Natural killer cell treated with Interleukin-12 subunit alpha and Interleukin-12 subunit beta and Interleukin-15 and Interleukin-18, amount 100 ng/mL, for 72 hours (primary cell): ENCODE data around the gene PI4KA. TPM values are rescaled to one million over a fixed set of nuclear protein-coding genes. Genes with fewer than 3 reads are reported as not detected.
A peak's percentile ranks its signal among the peaks of the same experiment; 100 is the strongest.
"Not testable (repeated sequence)": the region's sequence is repeated elsewhere in the genome, so short reads cannot be mapped to it uniquely, and the experiment has no call there.

Experiments
- ATAC-seq, 2 donors: fragments of 150-1000 bp; cut with Tn5 transposase in 1 of 2; sonication (Bioruptor Pico), chemical (Tn5 transposase) in 1 of 2; 2 replicates each; pipeline ENCODE4 v1.10.0; 2021
- DNase-seq: peaks from one replicate; pipeline ENCODE4 v3.0.0; 2022; ENCODE audit warnings: low spot score
- H3K27ac Mint-ChIP-seq, 2 donors: 1 replicate in 1 of 2; 2 replicates in 1 of 2; pipeline ENCODE4 v1.8.0; 2022; ENCODE audit warnings: mixed read lengths in 2 of 2, mild to moderate bottlenecking in 1 of 2, moderate library complexity in 1 of 2
- H3K27me3 Mint-ChIP-seq, 2 donors: 1 replicate in 1 of 2; 2 replicates in 1 of 2; pipeline ENCODE4 v1.8.0; 2022; ENCODE audit warnings: mixed read lengths in 2 of 2
- H3K36me3 Mint-ChIP-seq: one replicate; pipeline ENCODE4 v1.8.0; 2022; ENCODE audit warnings: mixed read lengths
- H3K4me1 Mint-ChIP-seq, 2 donors: 1 replicate in 1 of 2; 2 replicates in 1 of 2; pipeline ENCODE4 v1.8.0; 2022; ENCODE audit warnings: low read depth in 2 of 2, mixed read lengths in 2 of 2, mild to moderate bottlenecking in 1 of 2
- H3K4me3 Mint-ChIP-seq: one replicate; pipeline ENCODE4 v1.8.0; 2022; ENCODE audit warnings: mixed read lengths
- H3K9me3 Mint-ChIP-seq: 2 replicates; pipeline ENCODE4 v1.8.0; 2022; ENCODE audit warnings: mixed read lengths
- total RNA-seq, 2 donors: library from RNA; stranded (reverse); gene quantifications; one replicate each; pipeline ENCODE4 v1.2.3, GENCODE V29; 2022

The PI4KA gene
- total RNA-seq, 2 donors from 2014 or later, result 88.5 to 146 TPM

DNA sequence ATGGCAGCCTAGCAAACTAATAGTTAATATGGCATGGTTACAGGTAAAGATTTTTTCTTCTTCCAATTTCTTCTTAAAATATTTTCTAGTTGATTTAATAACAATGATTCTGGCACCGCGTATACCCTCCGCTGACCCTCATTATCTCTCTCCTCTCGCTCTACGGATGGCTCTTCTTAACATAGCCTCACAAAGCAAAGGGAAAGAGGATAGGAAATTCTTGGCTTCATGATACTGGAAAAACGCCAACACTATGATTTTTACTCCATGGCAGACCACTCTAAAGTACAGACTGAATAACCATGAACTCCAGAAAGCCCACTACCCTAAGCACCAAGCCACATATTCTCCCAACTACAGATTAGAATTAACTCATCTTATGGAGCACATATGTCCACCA lies 6.1 kb downstream of the PI4KA start:
- peaks cover 31 to 46% of the 10 kb centered on the region in 2 donors for H3K4me1 Mint-ChIP-seq
- ATAC-seq (no peak), DNase-seq (no peak)
- H3K9me3 Mint-ChIP-seq, result no peaks in the 10 kb centered on the region
- H3K27ac Mint-ChIP-seq, result no peak overlapping the region
- H3K27me3 Mint-ChIP-seq, result no peaks in the 10 kb centered on the region
- H3K36me3 Mint-ChIP-seq, result no peaks in the 10 kb centered on the region
- no peak overlapping the region for H3K4me3 Mint-ChIP-seq

DNA sequence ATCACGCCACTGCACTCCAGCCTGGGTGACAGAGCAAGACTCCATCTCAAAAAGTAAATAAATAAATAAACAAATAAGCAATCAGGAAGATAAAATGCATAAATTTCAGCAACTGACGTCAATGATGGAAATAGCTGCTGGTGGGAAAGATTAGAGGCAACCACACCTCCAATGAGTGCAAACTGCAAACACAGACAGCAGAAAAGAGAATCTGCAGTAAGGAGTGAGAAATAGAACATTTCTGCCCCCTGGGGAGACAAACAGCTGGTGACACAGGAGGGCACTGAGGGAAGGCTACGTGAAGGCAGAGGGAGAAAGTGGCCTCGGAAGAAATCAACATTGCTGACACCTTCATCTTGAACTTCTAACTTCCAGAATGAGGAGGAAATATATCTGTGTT lies 6.5 kb downstream of the PI4KA start:
- Mint-ChIP-seq H3K27me3 (no peaks in the 10 kb centered on the region), H3K36me3 (no peaks in the 10 kb centered on the region), H3K9me3 (no peaks in the 10 kb centered on the region), H3K27ac (no peak overlapping the region), H3K4me1 (peaks cover 27 to 42% of the 10 kb centered on the region in 2 donors), H3K4me3 (no peak overlapping the region)
- DNase-seq, result no peak
- ATAC-seq, result no peak

DNA sequence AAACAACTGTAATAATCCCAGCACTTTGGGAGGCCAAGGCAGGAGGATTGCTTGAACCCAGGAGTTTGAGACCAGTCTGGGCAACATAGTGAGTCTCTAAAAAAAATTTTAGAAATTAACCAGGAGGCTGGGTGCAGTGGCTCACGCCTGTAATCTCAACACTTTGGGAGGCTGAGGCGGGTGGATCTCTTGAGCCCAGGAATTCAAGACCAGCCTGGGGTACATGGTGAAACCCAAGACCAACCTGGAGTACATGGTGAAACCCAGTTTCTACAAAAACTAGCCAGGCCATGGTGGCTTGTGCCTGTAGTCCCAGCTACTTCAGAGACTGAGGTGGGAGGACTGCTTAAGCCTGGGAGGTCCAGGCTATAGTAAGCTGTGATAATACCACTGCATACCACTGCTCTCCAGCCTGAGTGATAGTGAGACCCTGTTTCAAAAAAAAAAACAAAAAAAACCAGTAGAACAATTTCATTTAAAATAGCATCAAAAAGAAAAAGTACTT lies 11.2 kb downstream of the PI4KA start:
- DNase-seq (no peak), ATAC-seq (no peak)
- no peaks in the 10 kb centered on the region for H3K27me3 Mint-ChIP-seq
- no peak overlapping the region for H3K4me3 Mint-ChIP-seq
- no peaks in the 10 kb centered on the region for H3K36me3 Mint-ChIP-seq
- no peak overlapping the region for H3K27ac Mint-ChIP-seq
- H3K9me3 Mint-ChIP-seq, result no peaks in the 10 kb centered on the region
- peaks cover 13 to 24% of the 10 kb centered on the region in 2 donors for H3K4me1 Mint-ChIP-seq

DNA sequence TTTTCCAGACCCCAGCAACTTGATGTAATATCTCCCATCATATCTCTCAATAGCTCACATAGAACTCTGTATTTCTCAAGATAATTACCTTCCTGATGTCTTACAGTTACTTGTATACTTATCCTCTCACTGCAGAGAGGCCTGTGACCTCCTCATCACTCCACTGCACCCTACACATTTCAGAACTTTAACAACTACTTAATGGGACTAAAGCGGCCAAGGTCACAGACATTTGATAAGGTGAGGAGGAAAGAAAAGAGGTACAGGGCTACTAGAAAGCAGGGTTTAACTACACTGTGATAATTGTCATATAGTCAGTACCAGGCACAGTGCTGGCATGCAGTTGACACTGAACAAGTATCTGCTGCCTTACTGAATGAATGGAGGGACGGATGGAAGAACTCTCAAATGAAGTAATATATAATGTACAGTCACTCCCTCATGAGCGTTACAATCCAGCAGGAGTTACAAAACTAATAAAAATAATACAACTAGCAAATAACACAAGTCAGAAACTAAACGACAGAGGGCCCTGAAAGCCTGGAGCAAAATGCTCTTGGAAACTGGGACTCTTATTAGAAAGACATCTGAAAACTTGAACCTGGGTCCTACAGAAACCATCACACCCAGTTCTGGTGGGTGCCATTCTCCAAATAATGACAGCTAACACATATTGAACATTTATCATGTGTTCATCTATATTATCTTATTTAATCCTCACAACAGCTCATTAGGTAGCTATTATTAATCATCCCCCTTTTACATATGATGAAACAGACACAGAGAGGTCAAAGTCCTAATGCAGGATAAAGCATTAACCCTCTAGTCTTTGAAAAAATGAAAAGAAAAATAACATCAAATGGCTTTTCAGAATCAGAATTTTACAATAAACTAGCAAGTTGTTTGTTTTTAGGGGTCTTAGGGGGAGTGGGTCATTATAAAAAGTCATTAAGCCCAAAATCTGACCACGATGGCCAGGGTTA lies 14.3 kb downstream of the PI4KA start:
- no peak overlapping the region for H3K4me3 Mint-ChIP-seq
- H3K27me3 Mint-ChIP-seq, result no peaks in the 10 kb centered on the region
- ATAC-seq, result no peak
- no peak overlapping the region for H3K27ac Mint-ChIP-seq
- no peak for DNase-seq
- no peaks in the 10 kb centered on the region for H3K9me3 Mint-ChIP-seq
- H3K4me1 Mint-ChIP-seq, result peaks cover 31 to 37% of the 10 kb centered on the region in 2 donors
- H3K36me3 Mint-ChIP-seq, result no peaks in the 10 kb centered on the region

DNA sequence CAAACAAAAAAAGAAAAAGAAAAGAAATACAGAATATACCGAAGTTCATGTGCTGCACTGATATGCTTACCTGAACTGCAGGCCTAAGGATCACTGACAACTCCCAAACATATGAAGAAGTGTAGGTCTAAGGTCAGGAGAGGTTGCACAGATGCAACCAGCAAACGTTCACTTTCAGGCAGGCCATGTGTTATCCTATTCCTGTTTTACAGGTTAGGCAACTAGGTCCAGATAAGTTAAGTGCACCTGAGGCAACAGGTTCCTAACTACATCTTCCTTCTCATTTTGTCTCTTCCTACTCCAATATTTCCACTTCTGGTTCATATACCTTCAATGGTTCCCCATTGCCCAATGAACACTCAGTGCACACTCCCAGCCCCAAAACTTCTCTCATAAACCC lies 15.1 kb downstream of the PI4KA start:
- ATAC-seq (no peak), DNase-seq (no peak)
- Mint-ChIP-seq H3K27me3 (no peaks in the 10 kb centered on the region), H3K27ac (no peak overlapping the region), H3K4me3 (no peak overlapping the region), H3K4me1 (peaks cover 35 to 38% of the 10 kb centered on the region in 2 donors), H3K9me3 (no peaks in the 10 kb centered on the region), H3K36me3 (no peaks in the 10 kb centered on the region)

DNA sequence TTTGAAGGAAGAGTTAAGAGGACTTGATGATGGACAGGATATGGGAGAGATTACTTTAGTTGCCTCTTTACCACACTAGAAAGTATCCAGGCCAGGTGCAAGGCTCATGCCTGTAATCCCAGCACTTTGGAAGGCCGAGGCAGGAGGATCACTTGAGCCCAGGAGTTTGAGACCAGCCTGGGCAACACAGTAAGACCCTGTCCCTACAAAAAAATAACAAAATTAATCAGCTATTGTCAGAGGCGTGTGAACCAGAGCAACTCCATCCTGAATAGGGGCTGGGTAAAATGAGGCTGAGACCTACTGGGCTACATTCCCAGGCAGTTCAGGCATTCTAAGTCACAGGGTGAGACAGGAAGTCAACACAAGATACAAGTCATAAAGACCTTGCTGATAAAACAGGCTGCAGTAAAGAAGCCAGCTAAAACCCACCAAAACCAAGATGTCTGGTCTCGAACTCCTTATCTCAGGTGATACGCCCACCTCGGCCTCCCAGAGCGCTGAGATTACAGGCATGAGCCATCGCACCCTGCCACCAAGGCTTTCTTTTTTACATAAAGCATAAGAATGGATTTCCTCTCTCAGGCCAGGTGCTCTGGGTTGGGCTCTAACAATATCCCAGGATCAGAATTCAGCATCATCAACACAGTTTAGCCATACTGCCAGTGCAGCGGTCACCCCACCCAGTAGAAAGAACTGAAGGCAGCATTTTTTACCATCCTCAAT lies 17.8 kb downstream of the PI4KA start:
- no peak overlapping the region for H3K4me3 Mint-ChIP-seq

DNA sequence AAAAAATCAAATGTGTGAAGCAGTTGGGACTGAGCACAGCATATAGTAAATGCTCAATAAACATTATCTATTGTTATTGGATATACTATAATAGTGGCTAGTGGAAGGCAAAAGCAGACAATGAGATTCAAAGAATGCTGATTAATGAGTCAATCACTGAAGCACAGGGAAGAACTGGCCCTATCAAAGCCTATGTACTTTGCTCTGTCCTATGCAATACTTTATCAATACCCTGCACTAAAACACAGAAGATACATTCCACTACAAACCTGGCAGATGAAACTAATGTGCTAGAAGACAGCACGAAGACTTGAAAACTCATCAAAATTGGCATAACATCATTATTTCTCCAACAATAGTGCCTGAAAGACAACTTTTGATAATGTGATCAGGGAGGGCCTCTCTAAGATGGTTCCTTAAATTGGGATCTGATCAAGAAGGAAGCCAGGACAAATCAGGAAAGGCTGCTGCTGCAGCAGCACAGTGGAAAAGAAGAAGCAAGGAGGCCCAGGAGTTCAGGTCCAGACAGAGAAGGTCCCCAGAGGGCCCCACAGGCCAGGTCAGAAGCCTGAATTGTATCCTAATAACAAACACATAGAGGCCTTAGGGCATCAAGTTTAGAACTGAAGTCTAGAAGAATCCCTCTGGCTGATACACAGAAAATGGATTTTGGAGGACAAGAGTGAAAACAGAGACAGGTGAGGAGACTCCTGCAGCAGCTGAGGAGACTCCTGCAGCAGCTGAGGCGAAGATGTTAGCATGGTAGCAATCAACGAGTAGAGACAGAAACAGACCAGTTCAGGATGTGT lies 18.6 kb downstream of the PI4KA start:
- Mint-ChIP-seq H3K36me3 (no peaks in the 10 kb centered on the region), H3K27me3 (no peaks in the 10 kb centered on the region), H3K9me3 (no peaks in the 10 kb centered on the region), H3K27ac (peak overlapping the region; percentile 2 to 37), H3K4me3 (no peak overlapping the region), H3K4me1 (peaks cover 35 to 39% of the 10 kb centered on the region in 2 donors)
- ATAC-seq (no peak), DNase-seq (no peak)

More for the DNA sequence above, 17.8 kb downstream of the PI4KA start:
- Mint-ChIP-seq H3K9me3 (no peaks in the 10 kb centered on the region), H3K4me1 (peaks cover 35 to 38% of the 10 kb centered on the region in 2 donors), H3K27ac (peak overlapping the region; percentile 2 to 60), H3K36me3 (no peaks in the 10 kb centered on the region), H3K27me3 (no peaks in the 10 kb centered on the region)
- DNase-seq (no peak), ATAC-seq (no peak)

DNA sequence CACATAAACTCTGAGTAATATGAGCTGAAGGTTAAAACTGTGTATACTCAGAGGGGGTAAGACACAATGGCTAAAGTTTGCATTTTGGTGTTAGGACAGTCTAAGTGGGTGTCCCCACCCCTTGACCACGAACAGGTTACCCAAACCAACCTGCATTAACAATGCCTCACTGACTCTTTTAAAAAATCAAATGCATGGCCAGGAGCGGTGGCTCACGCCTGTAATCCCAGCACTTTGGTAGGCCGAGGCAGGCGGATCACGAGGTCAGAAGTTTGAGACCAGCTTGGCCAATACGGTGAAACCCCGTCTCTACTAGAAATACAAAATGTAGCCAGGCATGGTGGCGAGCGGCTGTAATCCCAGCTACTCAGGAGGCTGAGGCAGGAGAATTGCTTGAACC lies 19.3 kb downstream of the PI4KA start:
- not testable (repeated sequence) for H3K27ac Mint-ChIP-seq, ATAC-seq, H3K4me3 Mint-ChIP-seq, H3K27me3 Mint-ChIP-seq, DNase-seq, H3K36me3 Mint-ChIP-seq, H3K9me3 Mint-ChIP-seq
- peaks cover 35 to 39% of the 10 kb centered on the region in 2 donors for H3K4me1 Mint-ChIP-seq

DNA sequence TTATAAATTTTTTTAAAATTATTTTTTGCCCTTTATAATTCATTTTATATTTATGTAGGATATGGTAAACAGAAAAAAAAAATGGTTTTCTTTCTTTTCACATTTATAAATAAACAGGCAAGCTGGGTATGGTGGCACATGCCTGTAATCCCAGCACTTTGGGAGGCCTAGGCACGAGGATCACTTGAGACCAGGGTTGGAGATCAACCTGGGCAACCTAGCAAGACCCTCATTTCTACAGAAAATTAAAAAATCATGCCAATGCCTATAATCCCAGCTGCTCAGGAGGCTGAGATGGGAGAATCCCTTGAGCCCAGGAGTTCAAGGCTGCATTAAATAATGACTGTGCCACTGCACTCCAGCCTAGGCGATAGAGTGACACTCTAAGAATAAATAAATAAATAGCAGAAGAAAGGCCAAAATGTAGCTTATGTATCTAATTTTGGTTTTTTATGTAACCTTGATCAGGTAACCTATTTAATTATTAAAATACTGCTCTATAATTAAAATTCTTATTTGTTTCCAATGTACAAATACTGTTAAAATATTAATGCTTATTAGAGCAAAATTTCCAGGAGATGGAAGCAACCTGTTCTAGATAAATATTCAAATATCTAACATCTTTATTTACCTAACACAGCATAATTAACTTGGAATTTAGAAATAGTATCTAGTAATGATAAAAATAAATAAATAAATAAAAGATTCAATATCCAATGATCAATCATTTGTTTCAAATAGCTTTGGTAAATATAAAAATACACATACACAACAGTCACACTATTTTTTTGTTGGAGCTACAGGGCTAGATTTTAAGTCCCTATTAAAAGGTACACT lies 21.4 kb downstream of the PI4KA start:
- no peak for ATAC-seq
- peaks cover 28 to 32% of the 10 kb centered on the region in 2 donors for H3K4me1 Mint-ChIP-seq
- H3K9me3 Mint-ChIP-seq, result no peaks in the 10 kb centered on the region
- no peak overlapping the region for H3K4me3 Mint-ChIP-seq
- DNase-seq, result no peak
- H3K27ac Mint-ChIP-seq, result no peak overlapping the region
- H3K36me3 Mint-ChIP-seq, result peaks cover 7% of the 10 kb centered on the region
- H3K27me3 Mint-ChIP-seq, result no peaks in the 10 kb centered on the region

DNA sequence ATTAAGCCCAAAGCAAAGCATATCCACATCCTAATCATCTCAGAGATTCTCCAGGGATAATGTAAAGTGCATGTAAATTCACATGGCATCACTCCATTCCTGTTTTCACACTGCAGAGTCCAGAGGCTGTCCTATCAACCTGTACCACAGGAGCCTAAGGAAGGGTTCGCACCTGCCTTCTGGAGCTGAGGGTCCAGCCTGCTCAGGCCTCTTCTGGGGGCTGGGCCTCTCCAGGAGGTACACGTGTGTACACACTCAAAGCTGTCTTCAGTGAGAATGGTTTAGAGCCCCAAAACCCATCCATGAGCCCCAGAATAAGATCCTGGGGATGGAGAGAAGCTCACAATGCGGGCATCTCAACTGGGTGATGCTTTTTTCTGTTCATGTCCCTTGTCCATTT lies 23.9 kb downstream of the PI4KA start:
- no peak for DNase-seq
- no peak for ATAC-seq
- H3K9me3 Mint-ChIP-seq, result no peaks in the 10 kb centered on the region
- H3K4me1 Mint-ChIP-seq, result peaks cover 14% of the 10 kb centered on the region in 2 donors
- no peak overlapping the region for H3K4me3 Mint-ChIP-seq
- no peaks in the 10 kb centered on the region for H3K27me3 Mint-ChIP-seq
- no peak overlapping the region for H3K27ac Mint-ChIP-seq
- peaks cover 15% of the 10 kb centered on the region for H3K36me3 Mint-ChIP-seq

DNA sequence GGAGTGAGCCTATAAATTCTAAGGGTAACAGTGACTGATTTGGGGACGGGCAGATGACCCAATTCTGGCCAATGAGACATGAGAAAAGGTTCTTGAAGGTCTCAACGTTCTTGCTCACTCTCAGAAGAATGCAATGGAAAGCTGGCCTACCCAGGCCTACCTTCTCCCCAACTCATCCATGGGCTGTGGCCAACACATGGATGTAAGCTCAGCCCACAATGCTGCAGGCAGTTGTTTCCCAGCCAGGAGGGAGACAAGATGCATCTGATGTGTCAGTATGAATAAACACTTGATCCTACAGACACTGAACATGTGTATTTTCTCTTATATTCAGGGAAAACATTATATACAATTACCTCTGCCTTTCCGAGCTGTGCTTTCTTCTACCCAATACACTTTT lies 24.4 kb downstream of the PI4KA start:
- Mint-ChIP-seq H3K27me3 (no peaks in the 10 kb centered on the region), H3K4me1 (peaks cover 9 to 11% of the 10 kb centered on the region in 2 donors), H3K4me3 (no peak overlapping the region), H3K36me3 (peaks cover 20% of the 10 kb centered on the region), H3K9me3 (no peaks in the 10 kb centered on the region), H3K27ac (no peak overlapping the region)
- ATAC-seq (no peak), DNase-seq (no peak)

DNA sequence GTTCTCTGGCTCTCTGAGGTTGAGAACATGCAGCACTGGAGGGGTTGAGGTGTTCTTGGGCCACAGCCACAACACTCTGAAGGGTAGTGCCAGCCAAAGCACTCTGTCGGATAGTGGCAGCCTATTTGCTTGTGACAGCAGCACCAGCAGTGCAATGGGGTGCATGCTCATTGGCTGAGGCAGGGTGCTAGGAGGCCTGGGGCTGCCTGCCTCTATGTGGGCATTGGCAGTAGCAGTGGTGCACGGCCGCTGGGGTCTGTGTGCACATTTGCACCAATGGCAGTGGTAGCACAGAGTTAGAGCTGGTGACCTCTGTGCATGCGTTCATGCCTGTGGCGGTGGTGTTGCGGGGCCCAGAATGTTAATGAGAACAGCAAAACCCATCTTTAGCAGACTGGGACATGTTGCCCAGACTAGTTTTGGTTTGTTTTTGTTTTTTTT lies 25.4 kb downstream of the PI4KA start:
- H3K27ac Mint-ChIP-seq, result no peak overlapping the region
- no peak overlapping the region for H3K4me3 Mint-ChIP-seq
- peaks cover 1 to 4% of the 10 kb centered on the region in 2 donors for H3K4me1 Mint-ChIP-seq
- no peaks in the 10 kb centered on the region for H3K27me3 Mint-ChIP-seq
- H3K36me3 Mint-ChIP-seq, result peaks cover 20% of the 10 kb centered on the region
- no peak for DNase-seq
- no peaks in the 10 kb centered on the region for H3K9me3 Mint-ChIP-seq
- no peak for ATAC-seq
